WTC11 (cell line): ENCODE results near the gene KRTAP5-2.
"Not testable (repeated sequence)": the region's sequence is repeated elsewhere in the genome, so short reads cannot be mapped to it uniquely, and the experiment has no call there.

Experiments
- CTCF ChIP-seq: fragments of 200-600 bp; IDR thresholded peaks from 2 replicates; pipeline ENCODE4 v1.8.0; 2022; ENCODE audit warnings: antibody characterized with exemption
- FOXJ3 ChIP-seq: sonication (generic); formaldehyde crosslinking; IDR thresholded peaks from 2 replicates; pipeline ENCODE4 v1.9.0; 2021; ENCODE audit warnings: missing genetic modification reagents, mild to moderate bottlenecking, borderline replicate concordance
- FOXK1 ChIP-seq: sonication (generic); formaldehyde crosslinking; IDR thresholded peaks from 2 replicates; pipeline ENCODE4 v1.8.0; 2022; ENCODE audit warnings: mild to moderate bottlenecking, moderate library complexity, missing genetic modification reagents
- KAT7 ChIP-seq: sonication (generic); formaldehyde crosslinking; IDR thresholded peaks from 2 replicates; pipeline ENCODE4 v1.8.1; 2023; ENCODE audit warnings: missing genetic modification reagents, mild to moderate bottlenecking, borderline replicate concordance
- SMAD4 ChIP-seq: sonication (generic); formaldehyde crosslinking; IDR thresholded peaks from 2 replicates; pipeline ENCODE4 v1.8.0; 2022; ENCODE audit warnings: mild to moderate bottlenecking, missing genetic modification reagents
- SP1 ChIP-seq: sonication (generic); formaldehyde crosslinking; conservative IDR thresholded peaks from 2 replicates; pipeline ENCODE4 v1.8.1; 2022; ENCODE audit warnings: missing genetic modification reagents
- USF2 ChIP-seq: sonication (generic); formaldehyde crosslinking; IDR thresholded peaks from 2 replicates; pipeline ENCODE4 v1.8.1; 2023; ENCODE audit warnings: mild to moderate bottlenecking, missing genetic modification reagents, moderate library complexity
- ZNF281 ChIP-seq: sonication (generic); formaldehyde crosslinking; IDR thresholded peaks from 2 replicates; pipeline ENCODE4 v1.8.0; 2023; ENCODE audit warnings: mild to moderate bottlenecking, missing genetic modification reagents

- not testable (repeated sequence) for TF ChIP-seq FOXJ3; CTCF; SP1 (CRISPR knock-in tag); FOXK1 (CRISPR knock-in tag); ZNF281 (CRISPR knock-in tag); USF2 (CRISPR knock-in tag); KAT7; SMAD4 (CRISPR knock-in tag)
Observed at GRCh38 chr11:1589191-1589963, 8.7 kb downstream of the KRTAP5-2 start.
